A375 (cell line): ENCODE results near the gene MAP4K5. TPM values are rescaled to one million over a fixed set of nuclear protein-coding genes. Genes with fewer than 3 reads are reported as not detected.

Experiments
- small RNA-seq: library from RNA; depleted of rRNA; stranded (forward); fragments of <200 nt; gene quantifications from one replicate; pipeline ENCODE3, GENCODE V24; 2014
- total RNA-seq: library from RNA; depleted of rRNA; stranded (reverse); fragments of >200 nt; shearing (Covaris generic); gene quantifications from 2 replicates; pipeline ENCODE4 v1.2.3, GENCODE V29; 2014; rRNA removed

The MAP4K5 gene
- total RNA-seq, result 36.4 and 44.5 TPM in 2 replicates

GRCh38 chr14:50532502-50533240 is at the start of gene MAP4K5:
TSS of gene MAP4K5 (minus strand) at chr14:50532569. CDS start at chr14:50532049, 520 bp downstream.

DNA sequence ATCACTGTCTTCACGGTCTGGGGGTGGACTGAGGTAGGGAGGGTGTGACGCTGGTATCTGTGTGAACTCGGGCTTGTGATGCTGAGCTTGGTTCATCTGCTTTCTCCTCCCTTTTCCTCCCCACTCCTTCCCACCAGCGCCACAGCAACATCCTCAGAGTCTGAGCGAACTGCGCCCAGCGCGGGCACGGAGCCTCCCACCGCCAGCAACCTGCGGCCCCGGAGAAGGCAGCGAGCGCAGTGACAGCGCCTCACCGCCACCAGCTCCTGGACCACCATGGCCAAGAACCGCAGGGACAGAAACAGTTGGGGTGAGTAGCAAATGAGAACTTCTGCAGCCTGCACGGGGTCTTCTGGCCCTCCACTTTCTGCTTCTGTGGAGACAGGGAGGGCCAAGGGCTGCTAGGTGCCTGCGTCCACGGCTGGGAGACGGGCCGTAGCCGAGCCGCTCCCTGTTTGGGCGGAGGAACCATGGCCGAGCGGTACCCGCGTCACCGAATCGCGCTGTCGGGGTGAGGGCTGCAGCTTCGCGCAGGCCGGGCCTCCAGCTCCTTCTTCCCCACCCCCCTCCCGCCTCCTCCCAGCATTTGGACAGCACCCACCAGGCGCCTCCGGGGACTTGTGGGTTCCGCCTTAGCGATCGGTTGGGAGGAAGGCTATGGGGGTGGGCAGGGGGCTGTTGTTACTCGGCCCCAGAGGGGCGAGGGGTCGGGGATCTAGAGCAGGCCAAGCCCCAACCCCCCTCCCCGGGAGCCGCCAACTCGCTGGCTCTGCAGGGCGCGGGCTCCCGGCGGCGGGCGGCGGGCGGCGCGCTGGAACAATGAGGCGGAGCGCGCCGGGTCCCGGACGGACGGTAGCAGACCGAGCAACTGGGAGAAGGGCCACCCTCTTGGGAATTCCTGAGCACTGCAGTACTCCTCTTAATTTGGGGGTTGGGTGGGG is 27.9 kb upstream of the MAP4K5 start, which contains the start of gene ATL1:
TSS of gene ATL1 (plus strand) at position 156 of the 941 bp plus-strand sequence. CDS start at position 277, 121 bp downstream.

GRCh38 chr14:50396631-50397389 is 135.6 kb downstream of the MAP4K5 start, which contains the start of gene CDKL1:
TSS of gene CDKL1 (minus strand) at chr14:50396881. CDS start at chr14:50395868, 1,013 bp downstream.

Small RNAs within 50 kb of the gene (small RNA-seq; reads per million reads assigned to genes)
- gene RF00019 (not detected), gene SNRPGP1 (not detected)

Other genes starting within 250 kb of the MAP4K5 start
- gene L2HGDH, start 220.3 kb downstream of the MAP4K5 start, total RNA-seq, result 8.4 and 11.1 TPM in 2 replicates
- 11.8 and 13.2 TPM in 2 replicates for gene DMAC2L, start 220.2 kb downstream of the MAP4K5 start, total RNA-seq
- 27.3 and 36.6 TPM in 2 replicates for gene CDKL1, start 135.7 kb downstream of the MAP4K5 start, total RNA-seq
- 0.30 and 0.61 TPM in 2 replicates for gene ATL1, start 27.6 kb upstream of the MAP4K5 start, total RNA-seq
- gene SAV1, start 135.7 kb upstream of the MAP4K5 start, total RNA-seq, result 34.7 and 37.4 TPM in 2 replicates